NCI-H524 treated with DMSO at 0.1 percent for 48 hours (cell line): ENCODE data around the gene CLCN2.
"Not testable (repeated sequence)": the region's sequence is repeated elsewhere in the genome, so short reads cannot be mapped to it uniquely, and the experiment has no call there.

Experiments
- DNase-seq: peaks from one replicate; lab custom pipeline; 2025; lab: John Stamatoyannopoulos, UW

Gene CLCN2

GRCh38 chr3:184345317-184346144 lies 15.9 kb downstream of the CLCN2 start:
- DNase-seq = no peak

DNA sequence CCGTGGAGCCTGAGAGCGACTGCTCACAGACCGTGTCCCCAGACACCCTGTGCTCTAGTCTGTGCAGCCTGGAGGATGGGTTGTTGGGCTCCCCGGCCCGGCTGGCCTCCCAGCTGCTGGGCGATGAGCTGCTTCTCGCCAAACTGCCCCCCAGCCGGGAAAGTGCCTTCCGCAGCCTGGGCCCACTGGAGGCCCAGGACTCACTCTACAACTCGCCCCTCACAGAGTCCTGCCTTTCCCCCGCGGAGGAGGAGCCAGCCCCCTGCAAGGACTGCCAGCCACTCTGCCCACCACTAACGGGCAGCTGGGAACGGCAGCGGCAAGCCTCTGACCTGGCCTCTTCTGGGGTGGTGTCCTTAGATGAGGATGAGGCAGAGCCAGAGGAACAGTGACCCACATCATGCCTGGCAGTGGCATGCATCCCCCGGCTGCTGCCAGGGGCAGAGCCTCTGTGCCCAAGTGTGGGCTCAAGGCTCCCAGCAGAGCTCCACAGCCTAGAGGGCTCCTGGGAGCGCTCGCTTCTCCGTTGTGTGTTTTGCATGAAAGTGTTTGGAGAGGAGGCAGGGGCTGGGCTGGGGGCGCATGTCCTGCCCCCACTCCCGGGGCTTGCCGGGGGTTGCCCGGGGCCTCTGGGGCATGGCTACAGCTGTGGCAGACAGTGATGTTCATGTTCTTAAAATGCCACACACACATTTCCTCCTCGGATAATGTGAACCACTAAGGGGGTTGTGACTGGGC lies 16.7 kb downstream of the CLCN2 start:
- DNase-seq = no peak

- DNase-seq = no peak
These were observed 18.1 kb downstream of the CLCN2 start for GRCh38 chr3:184343200-184343876.

DNA sequence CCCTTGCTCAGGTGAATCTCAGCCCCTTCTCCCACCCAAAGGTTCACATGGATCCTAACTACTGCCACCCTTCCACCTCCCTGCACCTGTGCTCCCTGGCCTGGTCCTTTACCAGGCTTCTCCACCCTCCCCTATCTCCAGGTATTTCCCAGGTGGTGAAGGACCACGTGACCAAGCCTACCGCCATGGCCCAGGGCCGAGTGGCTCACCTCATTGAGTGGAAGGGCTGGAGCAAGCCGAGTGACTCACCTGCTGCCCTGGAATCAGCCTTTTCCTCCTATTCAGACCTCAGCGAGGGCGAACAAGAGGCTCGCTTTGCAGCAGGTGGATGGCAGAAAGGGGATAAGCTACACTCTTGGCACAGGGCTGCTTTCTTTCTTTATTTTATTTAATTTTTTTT lies 19.5 kb downstream of the CLCN2 start:
- DNase-seq = no peak

DNA sequence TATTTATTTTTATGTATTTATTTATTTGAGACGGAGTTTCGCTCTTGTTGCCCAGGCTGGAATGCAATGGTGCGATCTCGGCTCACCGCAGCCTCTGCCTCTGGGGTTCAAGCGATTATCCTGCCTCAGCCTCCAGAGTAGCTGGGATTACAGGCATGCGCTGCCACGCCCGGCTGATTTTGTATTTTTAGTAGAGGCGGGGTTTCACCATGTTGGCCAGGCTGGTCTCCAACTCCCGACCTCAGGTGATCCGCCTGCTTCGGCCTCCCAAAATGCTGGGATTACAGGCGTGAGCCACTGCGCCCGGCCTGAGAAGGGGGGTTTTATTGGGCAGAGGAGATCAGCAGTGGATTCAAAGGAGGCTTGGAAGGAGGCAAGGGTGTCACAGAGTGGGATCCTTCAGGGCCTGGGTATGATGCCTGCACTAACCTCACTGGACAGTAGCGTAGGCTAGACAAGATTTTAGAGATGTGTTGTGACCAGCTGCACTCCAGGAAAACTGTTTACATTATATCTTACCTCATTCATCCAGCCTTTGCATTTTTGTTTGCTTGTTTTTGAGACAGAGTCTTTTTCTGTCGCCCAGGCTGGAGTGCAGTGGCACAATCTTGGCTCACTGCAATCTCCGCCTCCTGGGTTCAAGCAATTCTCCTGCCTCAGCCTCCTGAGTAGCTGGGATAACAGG lies 21.8 kb downstream of the CLCN2 start:
- not testable (repeated sequence) for DNase-seq

DNA sequence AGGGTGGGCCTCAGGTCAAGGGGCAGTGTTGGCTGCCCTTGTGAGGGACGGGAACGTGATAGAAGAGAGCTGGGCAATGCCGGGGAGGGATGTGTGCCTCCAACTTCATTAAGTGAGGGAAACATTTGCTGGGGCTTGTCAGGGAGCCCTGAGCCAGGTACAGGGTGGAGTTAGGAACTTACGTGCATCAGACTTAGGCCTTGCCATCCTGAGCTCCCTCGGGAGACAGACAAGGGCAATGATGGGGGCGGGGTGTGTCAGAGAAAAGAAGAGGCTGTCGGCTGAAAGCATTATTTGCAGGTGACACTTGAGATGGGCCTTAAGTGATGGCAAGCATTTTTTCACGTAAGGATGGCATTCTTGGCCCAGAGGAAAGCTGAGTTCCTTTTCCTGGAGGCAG lies 22.4 kb downstream of the CLCN2 start:
- no peak for DNase-seq

DNA sequence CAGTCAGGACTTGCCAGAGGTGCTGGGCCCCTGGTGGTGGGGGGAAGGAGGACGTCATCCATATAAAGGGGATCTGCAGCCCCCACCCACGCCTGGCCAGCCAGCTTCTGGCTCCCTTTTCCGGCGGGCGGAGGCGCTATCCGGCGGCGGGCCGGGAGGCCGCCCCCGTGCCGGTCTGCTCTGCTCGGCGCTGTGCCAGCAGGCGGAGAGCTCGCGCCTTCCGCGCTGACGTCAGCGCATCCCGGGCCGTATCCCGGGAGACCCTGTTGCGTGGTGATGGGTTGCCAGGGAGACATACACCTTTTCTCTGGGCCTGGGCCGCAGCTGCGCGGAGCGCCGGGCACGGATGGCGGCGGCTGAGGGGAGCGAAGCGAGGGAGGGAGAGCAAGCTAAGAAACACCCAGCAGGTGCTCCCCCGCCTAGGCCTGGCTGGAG lies 22.9 kb downstream of the CLCN2 start:
- peak; percentile 42 for DNase-seq

DNA sequence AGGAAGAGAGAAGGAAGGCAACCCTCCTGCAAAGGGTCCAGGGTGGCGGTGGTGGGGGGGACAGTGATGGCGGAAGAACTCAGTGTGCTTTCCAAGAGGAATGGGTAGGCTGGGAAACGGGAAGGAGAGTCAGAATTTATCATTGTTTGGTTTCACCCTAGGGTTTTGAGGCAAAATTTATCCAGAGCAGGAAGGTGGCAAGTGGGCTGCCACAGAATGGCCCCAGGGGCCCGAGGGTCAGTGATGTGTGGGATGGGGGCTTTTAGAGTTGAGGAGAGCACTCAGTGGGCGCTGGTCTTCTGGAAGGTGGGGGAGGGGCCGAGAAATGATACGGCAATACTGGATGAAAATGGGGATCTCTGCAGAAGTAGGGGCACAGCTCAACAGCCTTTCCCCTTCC lies 23.4 kb downstream of the CLCN2 start:
- DNase-seq = no peak

GRCh38 chr3:184337399-184337714 lies 24.0 kb downstream of the CLCN2 start, which contains the start of gene FAM131A:
FAM131A (plus strand) TSS chr3:184337600; CDS start chr3:184337631, 31 bp downstream.
- DNase-seq = no peak

DNA sequence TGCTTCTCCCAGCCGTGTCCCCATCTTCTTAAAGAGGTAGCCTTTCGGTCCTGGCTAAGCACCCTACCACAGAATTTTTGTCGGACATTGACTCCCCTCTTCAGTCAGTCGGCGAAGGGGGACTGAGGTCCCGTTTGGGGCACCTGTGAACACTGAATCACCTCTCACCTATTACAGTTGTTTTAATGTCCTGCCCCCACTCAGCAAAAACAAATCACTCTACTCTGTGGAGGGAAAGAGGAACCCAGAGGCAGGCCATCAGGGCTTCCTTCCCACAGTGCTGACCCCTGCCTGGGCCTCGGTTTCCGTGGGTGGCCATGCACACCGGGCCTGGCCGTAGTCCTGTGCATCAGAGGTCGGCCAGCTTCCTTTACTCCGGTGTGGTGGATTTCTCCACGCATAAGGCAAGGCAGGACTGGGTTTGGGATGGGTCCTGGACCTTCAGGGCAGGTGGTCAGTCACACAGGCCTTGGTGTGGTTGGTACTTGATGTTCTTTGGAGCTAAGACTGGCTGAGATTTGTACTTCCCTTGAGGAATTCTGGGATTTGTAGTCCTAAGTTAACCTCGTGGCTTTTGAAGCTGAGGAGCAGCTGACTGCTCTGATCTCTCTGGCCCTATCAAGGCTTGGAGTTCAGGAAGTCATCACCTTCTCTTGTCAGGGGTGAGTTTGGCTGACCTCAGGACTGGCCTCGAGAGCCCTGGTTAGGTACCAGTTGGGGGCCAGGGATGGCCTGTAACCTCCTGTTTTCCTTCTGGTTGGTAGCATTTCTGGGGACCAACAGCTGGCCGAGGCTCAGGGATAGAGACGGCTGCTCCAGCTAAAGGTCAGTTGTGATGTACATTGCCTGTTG lies 24.6 kb downstream of the CLCN2 start:
- DNase-seq = no peak

- peak; percentile 22 for DNase-seq
These were observed 25.5 kb downstream of the CLCN2 start for GRCh38 chr3:184335661-184336546.

GRCh38 chr3:184335291-184335660 lies 26.1 kb downstream of the CLCN2 start:
- DNase-seq = no peak

DNA sequence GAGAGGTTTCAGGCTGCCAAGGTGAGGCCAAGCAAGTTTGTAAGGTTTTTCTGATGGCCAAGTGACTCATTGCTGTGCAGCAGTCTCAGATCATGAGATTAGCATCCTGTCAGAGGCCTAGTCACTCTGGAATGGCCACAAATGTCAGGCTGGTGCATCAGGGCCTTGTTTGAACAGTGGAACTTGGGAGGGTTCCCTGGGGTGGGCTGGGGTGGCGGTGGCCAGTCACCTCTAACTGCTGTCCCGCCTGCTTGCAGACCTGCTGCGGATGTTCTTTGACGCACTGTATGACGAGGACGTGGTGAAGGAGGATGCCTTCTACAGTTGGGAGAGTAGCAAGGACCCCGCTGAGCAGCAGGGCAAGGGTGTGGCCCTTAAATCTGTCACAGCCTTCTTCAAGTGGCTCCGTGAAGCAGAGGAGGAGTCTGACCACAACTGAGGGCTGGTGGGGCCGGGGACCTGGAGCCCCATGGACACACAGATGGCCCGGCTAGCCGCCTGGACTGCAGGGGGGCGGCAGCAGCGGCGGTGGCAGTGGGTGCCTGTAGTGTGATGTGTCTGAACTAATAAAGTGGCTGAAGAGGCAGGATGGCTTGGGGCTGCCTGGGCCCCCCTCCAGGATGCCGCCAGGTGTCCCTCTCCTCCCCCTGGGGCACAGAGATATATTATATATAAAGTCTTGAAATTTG lies 26.8 kb downstream of the CLCN2 start:
- no peak for DNase-seq

DNA sequence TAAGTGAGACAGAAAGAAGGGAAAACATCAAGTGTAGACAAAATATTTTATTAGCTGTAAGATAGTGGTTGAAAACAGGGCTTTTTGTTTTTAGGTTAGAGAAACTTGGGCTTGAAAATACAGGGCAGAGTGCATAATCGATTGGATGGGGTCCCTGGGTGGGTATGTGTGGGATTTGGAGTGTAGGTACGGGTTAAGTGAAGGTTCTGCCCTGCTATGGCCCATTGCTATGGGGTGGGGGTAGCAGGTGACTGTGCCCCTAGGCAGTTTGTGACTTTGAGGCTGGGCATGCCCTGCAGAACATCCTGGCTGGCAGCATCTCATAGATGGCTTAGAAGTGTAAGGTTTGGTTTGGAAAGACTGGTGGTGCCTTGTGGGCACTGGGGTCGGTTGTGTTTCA lies 27.7 kb downstream of the CLCN2 start:
- no peak for DNase-seq

- no peak for DNase-seq
These were observed 28.2 kb downstream of the CLCN2 start for GRCh38 chr3:184333190-184333589.

DNA sequence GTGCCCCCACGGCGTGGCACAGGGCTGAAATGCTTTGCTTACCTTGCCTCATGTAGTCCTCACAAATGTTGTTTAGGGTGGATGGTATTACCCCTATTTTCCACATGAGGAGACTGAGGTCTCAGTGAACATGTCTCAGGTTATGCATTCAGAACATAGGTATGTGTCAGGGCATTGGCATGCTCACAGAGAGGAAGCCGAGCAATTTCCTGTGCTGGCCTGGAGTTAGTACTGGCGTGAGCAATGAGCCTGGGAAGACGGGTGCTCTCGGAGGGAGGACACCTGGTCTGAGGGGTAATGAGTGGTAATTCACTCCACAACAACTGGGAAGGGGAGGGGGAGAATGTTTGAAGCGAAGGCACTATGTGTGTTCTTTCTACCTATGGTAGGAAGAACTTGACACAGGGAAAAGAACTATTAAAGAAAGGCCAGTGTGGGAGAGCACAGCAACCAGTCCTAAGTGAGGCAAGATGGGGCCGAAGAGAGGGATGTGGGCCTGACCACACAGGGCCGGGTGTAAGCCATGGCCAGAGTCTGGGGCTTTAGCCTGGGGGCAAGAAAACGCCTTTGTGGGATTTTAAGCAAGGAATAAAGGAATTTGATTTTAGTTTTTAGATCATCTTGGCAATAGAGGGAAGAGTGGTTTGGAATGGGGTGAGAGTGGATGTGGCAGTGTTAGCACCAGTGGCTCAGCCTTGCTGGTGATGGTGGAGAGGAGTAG lies 28.9 kb downstream of the CLCN2 start:
- DNase-seq = no peak

DNA sequence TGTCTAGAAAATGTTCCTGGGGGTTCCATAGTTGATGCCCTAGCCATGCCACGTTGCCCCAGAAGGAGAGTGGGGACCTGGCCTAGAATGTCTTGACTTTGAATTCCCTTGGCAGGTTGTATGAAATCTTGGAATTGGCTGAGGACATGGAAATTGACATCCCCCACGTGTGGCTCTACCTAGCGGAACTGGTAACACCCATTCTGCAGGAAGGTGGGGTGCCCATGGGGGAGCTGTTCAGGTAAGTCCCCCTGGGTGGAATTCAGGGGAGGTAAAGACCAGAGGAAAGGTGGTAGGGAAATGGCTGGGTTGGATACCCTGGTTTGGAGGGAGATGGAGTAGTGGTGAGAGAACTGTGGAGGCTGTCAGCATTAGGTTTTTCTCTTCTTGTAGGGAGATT lies 32.9 kb downstream of the CLCN2 start:
- no peak for DNase-seq

- DNase-seq = no peak
These were observed 34.2 kb downstream of the CLCN2 start for GRCh38 chr3:184327171-184327570.

DNA sequence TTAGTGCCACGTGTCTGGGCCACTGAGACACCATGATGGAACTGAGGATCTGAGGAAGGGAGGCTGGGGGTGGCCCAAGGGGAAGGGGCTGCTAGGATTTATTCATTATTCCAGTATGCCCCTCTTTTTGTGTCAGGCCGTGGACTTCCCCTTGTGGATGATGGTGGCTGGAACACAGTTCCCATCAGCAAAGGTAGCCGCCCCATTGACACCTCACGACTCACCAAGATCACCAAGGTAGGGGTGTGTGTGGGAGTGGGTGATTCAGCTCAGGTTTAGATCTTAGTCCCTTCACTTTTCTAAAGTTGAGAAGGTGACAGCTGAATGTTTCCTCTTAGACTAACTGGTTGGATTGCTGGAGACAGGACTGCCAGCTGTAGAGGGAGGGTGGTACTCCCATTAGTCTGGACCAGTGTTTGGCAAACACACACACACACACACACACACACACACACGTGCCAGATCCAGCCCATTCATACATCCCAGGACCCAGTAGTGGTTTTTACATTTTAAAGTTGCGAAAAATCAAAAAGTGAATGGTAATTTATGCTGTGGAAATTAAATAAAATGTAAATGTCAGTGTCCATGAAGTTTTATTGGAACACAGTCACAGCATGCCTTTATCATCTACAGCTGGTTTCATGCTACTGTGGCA lies 35.6 kb downstream of the CLCN2 start:
- DNase-seq = no peak
